H1 (cell line): ENCODE results near the gene EVPL. TPM values are rescaled to one million over a fixed set of nuclear protein-coding genes. Genes with fewer than 3 reads are reported as not detected.
A peak's percentile ranks its signal among the peaks of the same experiment; 100 is the strongest.

Experiments used
- CTCF ChIA-PET: fragments of 300-600 bp; sonication (Branson Sonifier 250); formaldehyde crosslinking; loops from one replicate; lab custom pipeline; 2021; ENCODE audit not compliant: partially characterized antibody; lab: Charles Lee
- POLR2A ChIA-PET: fragments of 300-600 bp; sonication (Branson Sonifier 250); formaldehyde crosslinking; loops from one replicate; lab custom pipeline; 2021; ENCODE audit warnings: inconsistent platforms; ENCODE audit not compliant: partially characterized antibody; lab: Charles Lee
- DNase-seq, 2 experiments: peaks; one replicate each; pipeline versions ENCODE4 v3.0.0 to v3.0.0-alpha.2; 2010 to 2022; ENCODE audit warnings: low spot score in 2 of 2, low read depth in 1 of 2, mixed read lengths in 1 of 2
- FAIRE-seq: peaks from 2 replicates; lab custom pipeline; 2011; peaks lifted over from hg19 to GRCh38; lab: Jason Lieb, UNC
- H2AFZ ChIP-seq: 2 replicates; pipeline ENCODE4 v1.8.1; 2012; ENCODE audit warnings: low read length, inconsistent platforms
- H2AK5ac ChIP-seq: 2 replicates; pipeline ENCODE4 v1.6.1; 2013; ENCODE audit warnings: low read depth, low read length
- H2BK120ac ChIP-seq: replicated peaks from 2 replicates; pipeline ENCODE3; 2013; ENCODE audit warnings: low read depth, low read length, inconsistent platforms
- H2BK12ac ChIP-seq: 2 replicates; pipeline ENCODE4 v1.6.1; 2013; ENCODE audit warnings: low read depth, low read length
- H2BK15ac ChIP-seq: 2 replicates; pipeline ENCODE4 v1.6.1; 2013; ENCODE audit warnings: low read length
- H2BK20ac ChIP-seq: 2 replicates; pipeline ENCODE4 v1.6.1; 2013; ENCODE audit warnings: low read length
- H2BK5ac ChIP-seq: 2 replicates; pipeline ENCODE4 v1.6.1; 2013; ENCODE audit warnings: low read depth, low read length
- H3K14ac ChIP-seq: 2 replicates; pipeline ENCODE4 v1.6.1; 2013; ENCODE audit warnings: inconsistent platforms; ENCODE audit not compliant: insufficient read length
- H3K18ac ChIP-seq: 2 replicates; pipeline ENCODE4 v1.6.1; 2013; ENCODE audit warnings: low read length; ENCODE audit errors: extremely low read depth
- H3K23ac ChIP-seq: 2 replicates; pipeline ENCODE4 v1.6.1; 2013; ENCODE audit warnings: inconsistent platforms; ENCODE audit not compliant: insufficient read length
- H3K23me2 ChIP-seq: 2 replicates; pipeline ENCODE4 v1.6.1; 2013; ENCODE audit warnings: low read depth, low read length
- H3K27ac ChIP-seq: 2 replicates; pipeline ENCODE4 v1.6.1; 2011; ENCODE audit warnings: low read depth, low read length, inconsistent platforms
- H3K27me3 ChIP-seq, 4 experiments: replicated peaks in 1 of 4; 1 replicate in 1 of 4; 2 replicates in 3 of 4; pipeline versions ENCODE4 v1.6.1 to v1.8.1; 2011 to 2013; ENCODE audit warnings: low read length in 3 of 4, mild to moderate bottlenecking in 3 of 4, inconsistent platforms in 2 of 4, mixed read lengths in 2 of 4, moderate library complexity in 1 of 4; ENCODE audit not compliant: control insufficient read depth in 3 of 4, insufficient read depth in 3 of 4; ENCODE audit errors: extremely low read depth in 1 of 4
- H3K36me3 ChIP-seq, 4 experiments: 2 replicates each; pipeline versions ENCODE4 v1.6.1 to v1.8.1; 2011 to 2013; ENCODE audit warnings: mild to moderate bottlenecking in 4 of 4, low read length in 3 of 4, moderate library complexity in 2 of 4, control low read depth in 1 of 4, inconsistent platforms in 1 of 4; ENCODE audit not compliant: insufficient read depth in 4 of 4, control insufficient read depth in 2 of 4
- H3K4ac ChIP-seq: replicated peaks from 2 replicates; pipeline ENCODE3; 2013; ENCODE audit warnings: low read length, low read depth, mixed read lengths, inconsistent platforms; ENCODE audit not compliant: insufficient read length
- H3K4me1 ChIP-seq, 4 experiments: replicated peaks in 1 of 4; 1 replicate in 1 of 4; 2 replicates in 3 of 4; pipeline versions ENCODE4 v1.6.1 to v1.8.1; 2011 to 2013; ENCODE audit warnings: low read length in 3 of 4, inconsistent platforms in 2 of 4, mixed read lengths in 1 of 4; ENCODE audit not compliant: insufficient read depth in 4 of 4, control insufficient read depth in 3 of 4
- H3K4me2 ChIP-seq, 2 experiments: 2 replicates each; pipeline versions ENCODE4 v1.6.1 to v1.8.1; 2011 to 2013; ENCODE audit warnings: low read depth in 2 of 2, low read length in 2 of 2, control low read depth in 1 of 2, inconsistent platforms in 1 of 2, mild to moderate bottlenecking in 1 of 2; ENCODE audit not compliant: insufficient read depth in 1 of 2
- H3K4me3 ChIP-seq, 4 experiments: fragments of 200-600, 300-600 bp in 1 of 4; sonication (generic), shearing (Covaris generic), sonication (Bioruptor Twin) in 1 of 4; 2 replicates each; pipeline versions ENCODE4 v1.5.1 to v1.8.1; 2011 to 2016; ENCODE audit warnings: low read length in 4 of 4, low read depth in 3 of 4, control low read depth in 2 of 4, inconsistent platforms in 2 of 4, mild to moderate bottlenecking in 2 of 4, mixed read lengths in 1 of 4, moderate library complexity in 1 of 4; ENCODE audit not compliant: insufficient read depth in 2 of 4; ENCODE audit errors: extremely low read depth in 1 of 4
- H3K56ac ChIP-seq: replicated peaks from 2 replicates; pipeline ENCODE3; 2013; ENCODE audit warnings: low read depth, mild to moderate bottlenecking, mixed read lengths, low read length, inconsistent platforms; ENCODE audit not compliant: insufficient read length
- H3K79me1 ChIP-seq: 2 replicates; pipeline ENCODE4 v1.6.1; 2013; ENCODE audit warnings: low read depth, low read length, control low read depth
- H3K79me2 ChIP-seq, 2 experiments: 2 replicates each; pipeline versions ENCODE4 v1.6.1 to v1.8.1; 2012 to 2013; ENCODE audit warnings: low read length in 2 of 2, mild to moderate bottlenecking in 2 of 2, inconsistent platforms in 1 of 2; ENCODE audit not compliant: insufficient read depth in 2 of 2, control insufficient read depth in 1 of 2
- H3K9ac ChIP-seq, 4 experiments: replicated peaks in 1 of 4; 1 replicate in 1 of 4; 2 replicates in 3 of 4; pipeline versions ENCODE4 v1.6.1 to v1.8.1; 2011 to 2013; ENCODE audit warnings: low read depth in 3 of 4, low read length in 3 of 4, control low read depth in 2 of 4, mild to moderate bottlenecking in 2 of 4, moderate library complexity in 2 of 4, inconsistent platforms in 1 of 4; ENCODE audit errors: extremely low read depth in 1 of 4
- H3K9me3 ChIP-seq, 2 experiments: 2 replicates each; pipeline versions ENCODE4 v1.6.1 to v1.8.1; 2012 to 2013; ENCODE audit warnings: mild to moderate bottlenecking in 2 of 2, moderate library complexity in 2 of 2, control low read depth in 1 of 2, inconsistent platforms in 1 of 2, low read depth in 1 of 2, low read length in 1 of 2, mixed read lengths in 1 of 2; ENCODE audit not compliant: insufficient read depth in 2 of 2
- H4K20me1 ChIP-seq, 2 experiments: replicated peaks in 1 of 2; 2 replicates each; pipeline versions ENCODE3 to v1.8.1; 2011 to 2013; ENCODE audit warnings: inconsistent platforms in 2 of 2, low read length in 2 of 2, mild to moderate bottlenecking in 1 of 2; ENCODE audit not compliant: insufficient read depth in 2 of 2, control insufficient read depth in 1 of 2
- H4K5ac ChIP-seq: 2 replicates; pipeline ENCODE4 v1.6.1; 2013; ENCODE audit warnings: low read length, low read depth, mixed read lengths, inconsistent platforms; ENCODE audit not compliant: insufficient read length
- H4K8ac ChIP-seq: 2 replicates; pipeline ENCODE4 v1.8.0; 2013; ENCODE audit warnings: mild to moderate bottlenecking, moderate library complexity, low read length, inconsistent platforms; ENCODE audit not compliant: insufficient read depth; ENCODE audit errors: extremely low read depth
- H4K91ac ChIP-seq: replicated peaks from 2 replicates; pipeline ENCODE3; 2013; ENCODE audit warnings: low read length, mixed read lengths, inconsistent platforms; ENCODE audit not compliant: insufficient read length
- CHD1 ChIP-seq: IDR thresholded peaks from 2 replicates; pipeline ENCODE4 v1.6.1; 2012; ENCODE audit warnings: low read depth, low read length, improper control_type of control experiment
- EGR1 ChIP-seq: IDR thresholded peaks from 2 replicates; pipeline ENCODE4 v1.6.1; 2011; ENCODE audit warnings: low read depth, low read length, borderline replicate concordance
- EP300 ChIP-seq, 2 experiments: IDR thresholded peaks; 1 replicate in 1 of 2; 2 replicates in 1 of 2; pipeline ENCODE4 v1.6.1; 2011 to 2012; ENCODE audit warnings: low read depth in 2 of 2, low read length in 2 of 2, mild to moderate bottlenecking in 2 of 2, borderline replicate concordance in 1 of 2, inconsistent platforms in 1 of 2, moderate library complexity in 1 of 2
- POU5F1 ChIP-seq: IDR thresholded peaks from 2 replicates; pipeline ENCODE4 v1.6.1; 2011; ENCODE audit warnings: low read depth, mild to moderate bottlenecking, low read length, moderate library complexity
- RAD21 ChIP-seq, 2 experiments: IDR thresholded peaks in 1 of 2; conservative IDR thresholded peaks in 1 of 2; 2 replicates each; pipeline ENCODE4 v1.6.1; 2011; ENCODE audit warnings: low read depth in 2 of 2, low read length in 2 of 2, improper control_type of control experiment in 1 of 2, inconsistent platforms in 1 of 2, mild to moderate bottlenecking in 1 of 2, moderate library complexity in 1 of 2
- RXRA ChIP-seq: IDR thresholded peaks from 2 replicates; pipeline ENCODE4 v1.6.1; 2011; ENCODE audit warnings: low read depth, mild to moderate bottlenecking, low read length, moderate library complexity; ENCODE audit not compliant: insufficient read depth
- SP2 ChIP-seq: IDR thresholded peaks from 2 replicates; pipeline ENCODE4 v1.6.1; 2012; ENCODE audit warnings: mild to moderate bottlenecking, low read length, inconsistent platforms
- WGBS, 2 experiments: shearing (Covaris generic) in 1 of 2; methylation state at CpG; one replicate each; pipeline versions ENCODE4 v1.1.6 to v1.1.7; 2013 to 2015; ENCODE audit warnings: low lambda C conversion rate in 2 of 2, mixed read lengths in 2 of 2, inconsistent platforms in 1 of 2, low coverage in 1 of 2, missing lambda C conversion rate in 1 of 2; ENCODE audit not compliant: insufficient replicate concordance in 2 of 2, insufficient coverage in 1 of 2, insufficient read length in 1 of 2; ENCODE audit errors: extremely low coverage in 1 of 2, missing lambda C conversion rate in 1 of 2; 5-methylcytosine and 5-hydroxymethylcytosine counted together
- polyA plus RNA-seq, 7 experiments: library from polyadenylated mRNA; depleted of rRNA in 3 of 7; stranded (reverse) in 5 of 7; unstranded in 2 of 7; fragments of >200 nt in 5 of 7; fragments of 200-250 nt in 2 of 7; gene quantifications; 1 replicate in 5 of 7; 2 replicates in 1 of 7; 4 replicates in 1 of 7; pipeline versions ENCODE4 v1.2.1 to v1.2.3, GENCODE V29; 2011 to 2013; ENCODE audit warnings: missing spikeins in 2 of 7, mixed read lengths in 2 of 7
- total RNA-seq: library from RNA; stranded (reverse); fragmentation: NEBNext Ultra II Directional; extraction: Animal tissue kit (Norgen Biotek cat#: 25700); gene quantifications from 2 replicates; pipeline ENCODE4 v1.2.1, GENCODE V29; 2021

The EVPL gene
- total and polyA plus RNA-seq, 2 of the 8 experiments (the other 6 are each of a cell fraction or from before 2014, with no cell fraction given) = 0.20 to 0.99 TPM

- WGBS, 2 experiments = 100% methylated on average over 6 of the region's 15 CpGs; no CpG with 5 or more reads in 1 of the 2 experiments
- H3K4me2 ChIP-seq = no peak overlapping the region
- H4K20me1 ChIP-seq = no peaks in the 10 kb centered on the region
- no peak overlapping the region for H3K4ac ChIP-seq
- H3K14ac ChIP-seq = no peak overlapping the region
- H3K9ac ChIP-seq = no peak overlapping the region
- TF ChIP-seq EP300 (IDR thresholded peaks at IDR 0.05; ENCODE audit: borderline replicate concordance in 1 of 2, low read depth in 2 of 2, low read length in 2 of 2) (no peak), CHD1 (no peak), RAD21 (IDR thresholded peaks at IDR 0.05 in 1 of 2, conservative IDR thresholded peaks at IDR 0.05 in 1 of 2; ENCODE audit: low read depth in 2 of 2, low read length in 2 of 2) (no peak), RXRA (no peak), SP2 (no peak), EGR1 (no peak), POU5F1 (no peak)
- no peak overlapping the region for H4K8ac ChIP-seq
- H2AFZ ChIP-seq = no peak overlapping the region
- no peak overlapping the region for H2AK5ac ChIP-seq
- peaks cover 0 to 12% (median 4%) of the 10 kb centered on the region in 4 experiments; a peak in 6 of 7 replicates for H3K4me1 ChIP-seq
- H3K27me3 ChIP-seq = no peaks in the 10 kb centered on the region
- DNase-seq (no peak), FAIRE-seq (no peak)
- H3K36me3 ChIP-seq = no peaks in the 10 kb centered on the region
- ChIA-PET CTCF (interaction anchor here (13.7 kb wide), 1 partner anchor 19 kb away, joined by 229 read pairs; the partner anchor contains the start of gene CDK3), POLR2A (interaction anchor here (0.7 kb wide), 2 partner anchors 124 to 251 kb away, joined by 3 read pairs; no protein-coding TSS in a partner anchor)
- H2BK5ac ChIP-seq = no peak overlapping the region
- no peak overlapping the region for H3K27ac ChIP-seq
- H3K23me2 ChIP-seq = no peaks in the 10 kb centered on the region
- H3K79me1 ChIP-seq = no peaks in the 10 kb centered on the region
- peak overlapping the region; percentile 60; the same call in 1 of the 2 replicates for H2BK12ac ChIP-seq
- H2BK15ac ChIP-seq = peak overlapping the region; percentile 88; the same call in 1 of the 2 replicates
- H2BK20ac ChIP-seq = no peak overlapping the region
- H4K91ac ChIP-seq = no peak overlapping the region
- no peaks in the 10 kb centered on the region for H3K79me2 ChIP-seq
- H4K5ac ChIP-seq = no peak overlapping the region
- H2BK120ac ChIP-seq = no peak overlapping the region
- H3K4me3 ChIP-seq = no peak overlapping the region
- no peak overlapping the region for H3K23ac ChIP-seq
- no peak overlapping the region for H3K18ac ChIP-seq
- H3K56ac ChIP-seq = no peak overlapping the region
- H3K9me3 ChIP-seq = no peaks in the 10 kb centered on the region
Measured at GRCh38 chr17:76026714-76027158, 370 bp downstream of the EVPL start.
